ENCODE data around the gene MAGI2. TPM values are rescaled to one million over a fixed set of nuclear protein-coding genes. Genes with fewer than 3 reads are reported as not detected.

MAGI2 gene
- total RNA-seq, 4 donors from 2014 or later = 0.23 to 5.5 (median 0.45) TPM

DNA sequence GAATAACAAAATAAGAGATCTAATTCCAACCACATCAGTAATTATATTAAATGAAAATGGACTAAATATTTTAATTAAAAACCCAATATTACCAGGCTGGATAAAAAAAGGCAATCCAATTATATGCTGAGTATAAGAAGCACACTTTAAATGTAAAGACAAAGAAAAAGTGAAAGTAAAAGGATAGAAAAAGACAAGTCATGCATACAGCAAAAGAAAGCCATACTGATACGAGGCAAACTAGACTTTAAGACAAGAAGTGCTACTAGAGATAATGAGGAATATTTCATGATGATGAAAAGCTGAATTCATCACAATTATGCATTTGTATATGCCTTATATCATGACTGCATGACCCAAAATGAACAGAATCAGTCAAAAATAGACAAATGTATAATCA is 1026.3 kb downstream of the MAGI2 start:
- H3K4me3 ChIP-seq = no peak overlapping the region
- no peak for DNase-seq

DNA sequence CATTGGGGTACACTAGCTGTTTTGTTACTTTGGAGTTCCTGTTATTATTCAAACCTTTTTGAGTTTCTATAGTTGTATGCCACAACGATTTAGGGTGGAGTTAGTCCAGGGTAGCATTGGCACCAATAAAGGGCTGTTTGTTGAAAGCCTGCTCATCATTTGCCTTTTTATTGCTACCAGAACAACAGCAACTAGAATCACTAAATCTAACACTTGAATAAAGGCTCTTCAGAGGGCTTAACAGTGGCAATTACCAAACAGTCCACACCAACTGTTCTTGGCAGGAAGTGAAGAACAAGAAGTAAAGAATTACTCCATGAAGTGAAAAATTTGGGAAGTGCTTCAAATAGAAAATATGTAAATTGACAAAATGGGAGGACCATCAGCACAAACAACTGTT is 1033.5 kb downstream of the MAGI2 start:
- TF ChIP-seq, protein P1, sequence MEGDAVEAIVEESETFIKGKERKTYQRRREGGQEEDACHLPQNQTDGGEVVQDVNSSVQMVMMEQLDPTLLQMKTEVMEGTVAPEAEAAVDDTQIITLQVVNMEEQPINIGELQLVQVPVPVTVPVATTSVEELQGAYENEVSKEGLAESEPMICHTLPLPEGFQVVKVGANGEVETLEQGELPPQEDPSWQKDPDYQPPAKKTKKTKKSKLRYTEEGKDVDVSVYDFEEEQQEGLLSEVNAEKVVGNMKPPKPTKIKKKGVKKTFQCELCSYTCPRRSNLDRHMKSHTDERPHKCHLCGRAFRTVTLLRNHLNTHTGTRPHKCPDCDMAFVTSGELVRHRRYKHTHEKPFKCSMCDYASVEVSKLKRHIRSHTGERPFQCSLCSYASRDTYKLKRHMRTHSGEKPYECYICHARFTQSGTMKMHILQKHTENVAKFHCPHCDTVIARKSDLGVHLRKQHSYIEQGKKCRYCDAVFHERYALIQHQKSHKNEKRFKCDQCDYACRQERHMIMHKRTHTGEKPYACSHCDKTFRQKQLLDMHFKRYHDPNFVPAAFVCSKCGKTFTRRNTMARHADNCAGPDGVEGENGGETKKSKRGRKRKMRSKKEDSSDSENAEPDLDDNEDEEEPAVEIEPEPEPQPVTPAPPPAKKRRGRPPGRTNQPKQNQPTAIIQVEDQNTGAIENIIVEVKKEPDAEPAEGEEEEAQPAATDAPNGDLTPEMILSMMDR (IDR thresholded peaks at IDR 0.05) = no peak
- no peak for TF ChIP-seq POLR2A (IDR thresholded peaks at IDR 0.05)
- Histone ChIP-seq H3K9me3 (no peaks in the 10 kb centered on the region), H3K36me3 (no peaks in the 10 kb centered on the region), H3K27ac (no peak overlapping the region), H3K4me1 (no peaks in the 10 kb centered on the region), H3K27me3 (no peaks in the 10 kb centered on the region), H3K4me3 (no peak overlapping the region)
- DNase-seq = no peak
- intact Hi-C loops (cut with DNase I) = no loop called here
- WGBS, 2 donors = 47 to 71% methylated on average over 1 of the region's 1 CpG

More for the DNA sequence above, 1026.3 kb downstream of the MAGI2 start:
- 17 to 31% methylated on average over 1 of the region's 1 CpG for WGBS, 2 donors
- Histone ChIP-seq H3K9me3 (no peaks in the 10 kb centered on the region), H3K36me3 (no peaks in the 10 kb centered on the region), H3K27me3 (no peaks in the 10 kb centered on the region), H3K27ac (no peak overlapping the region), H3K4me1 (no peaks in the 10 kb centered on the region)
- intact Hi-C loops (cut with DNase I) = no loop called here
- TF ChIP-seq, protein P1 (IDR thresholded peaks at IDR 0.05) = no peak
- no peak for TF ChIP-seq POLR2A (IDR thresholded peaks at IDR 0.05)

DNA sequence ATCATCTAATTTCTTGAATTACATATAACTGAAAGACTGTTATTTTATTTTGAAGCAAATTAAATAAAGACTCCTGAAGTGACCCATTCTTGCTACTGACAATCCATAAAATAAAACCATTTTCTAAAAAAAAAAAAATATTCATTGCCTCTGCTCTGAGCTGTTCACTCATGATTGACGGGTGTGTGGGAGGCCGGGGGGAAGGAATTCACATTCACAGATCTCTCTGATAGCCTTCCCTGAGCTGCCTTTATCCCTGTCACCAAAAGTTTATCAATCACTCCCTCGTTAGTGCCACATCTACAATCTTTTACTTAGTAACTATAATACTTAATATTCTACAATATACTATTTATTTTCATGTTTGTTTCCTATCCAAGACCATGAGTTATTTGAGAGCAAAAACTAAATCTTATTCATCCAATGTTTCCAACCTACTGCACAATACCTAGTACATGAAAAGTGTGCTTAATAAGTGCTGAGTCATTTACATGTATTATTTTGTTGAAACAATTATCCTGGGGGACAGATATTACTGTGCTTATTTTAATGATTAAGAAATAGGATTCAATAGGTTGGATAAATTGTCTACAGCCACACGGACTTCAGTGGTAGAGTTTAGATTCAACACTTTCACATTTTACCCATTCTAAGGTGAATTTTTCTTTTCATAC is 1036.2 kb downstream of the MAGI2 start:
- WGBS, 2 donors = 61 to 73% methylated on average over 4 of the region's 4 CpGs
- TF ChIP-seq, protein P1 (IDR thresholded peaks at IDR 0.05) = no peak
- TF ChIP-seq POLR2A (IDR thresholded peaks at IDR 0.05) = no peak
- Histone ChIP-seq H3K4me1 (no peaks in the 10 kb centered on the region), H3K27ac (no peak overlapping the region), H3K36me3 (no peaks in the 10 kb centered on the region), H3K27me3 (no peaks in the 10 kb centered on the region), H3K9me3 (no peaks in the 10 kb centered on the region), H3K4me3 (no peak overlapping the region)
- intact Hi-C loops (cut with DNase I) = no loop called here
- no peak for DNase-seq

DNA sequence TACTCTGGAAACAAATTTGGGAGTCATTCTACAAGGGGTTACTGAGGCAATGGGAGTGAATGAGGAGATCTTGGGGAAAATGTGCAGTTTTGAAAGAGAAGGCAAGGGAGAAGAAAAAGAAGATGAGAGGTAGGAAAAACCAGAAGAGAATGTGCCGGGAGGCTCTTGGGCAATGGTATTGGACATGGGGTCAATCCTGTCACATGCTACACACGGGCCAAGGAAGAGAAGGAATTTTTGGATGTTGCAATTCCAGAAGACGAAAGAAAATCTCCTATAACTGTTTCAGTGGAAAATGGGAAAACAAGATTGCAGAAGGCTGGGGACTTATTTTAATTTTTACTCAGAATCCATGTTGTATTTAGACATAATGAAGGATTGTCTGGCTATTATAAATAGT is 1039.9 kb downstream of the MAGI2 start:
- WGBS, 2 donors = 73 to 77% methylated on average over 3 of the region's 3 CpGs
- intact Hi-C loops (cut with DNase I) = no loop called here
- H3K27ac ChIP-seq = no peak overlapping the region
- no peak overlapping the region for H3K4me3 ChIP-seq
- no peaks in the 10 kb centered on the region for H3K27me3 ChIP-seq
- H3K36me3 ChIP-seq = no peaks in the 10 kb centered on the region
- no peaks in the 10 kb centered on the region for H3K9me3 ChIP-seq
- TF ChIP-seq POLR2A (IDR thresholded peaks at IDR 0.05) = no peak
- TF ChIP-seq, protein P1 (IDR thresholded peaks at IDR 0.05) = no peak
- H3K4me1 ChIP-seq = no peaks in the 10 kb centered on the region
- DNase-seq = no peak

DNA sequence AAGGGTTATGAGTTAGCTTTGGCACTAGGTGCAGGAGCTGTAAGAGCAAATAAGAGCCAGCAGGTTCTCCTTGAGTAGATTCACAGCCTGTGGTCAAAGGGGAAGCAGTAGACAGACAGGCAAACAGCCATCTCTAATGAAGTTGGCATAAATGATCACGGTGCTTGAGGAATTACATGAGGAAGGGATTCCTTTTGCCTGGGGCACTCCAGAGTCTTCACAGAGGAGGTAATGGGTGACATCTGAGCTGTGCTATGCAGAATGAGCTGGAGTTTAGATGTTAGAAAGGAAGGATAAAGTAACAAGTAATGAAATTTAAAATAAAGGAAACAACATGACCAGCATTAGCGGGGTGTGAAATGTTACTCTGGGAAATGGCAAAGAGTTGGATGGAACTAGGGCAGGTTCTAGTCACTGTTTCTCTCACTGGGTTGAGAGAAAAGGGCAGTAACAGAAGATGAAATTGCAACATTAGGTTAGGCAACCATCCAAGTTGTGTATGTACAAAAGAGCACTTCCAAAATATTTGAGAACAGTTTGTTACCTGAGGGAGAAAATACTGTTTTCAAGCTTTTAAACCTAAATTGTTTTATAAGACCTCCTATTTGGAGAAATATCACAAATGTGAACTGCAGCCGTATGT is 1041.1 kb downstream of the MAGI2 start:
- no peak for DNase-seq
- intact Hi-C loops (cut with DNase I) = no loop called here
- TF ChIP-seq, protein P1 (IDR thresholded peaks at IDR 0.05) = no peak
- TF ChIP-seq POLR2A (IDR thresholded peaks at IDR 0.05) = no peak
- no peaks in the 10 kb centered on the region for H3K27me3 ChIP-seq
- H3K4me3 ChIP-seq = no peak overlapping the region
- WGBS, 2 donors = 69 to 76% methylated on average over 3 of the region's 3 CpGs
- H3K4me1 ChIP-seq = no peaks in the 10 kb centered on the region
- H3K27ac ChIP-seq = no peak overlapping the region
- no peaks in the 10 kb centered on the region for H3K9me3 ChIP-seq
- no peaks in the 10 kb centered on the region for H3K36me3 ChIP-seq

Measured in esophagus squamous epithelium (tissue), 5 donors.